A549 (cell line): Measurements from ENCODE around the gene RBM3.
"Not testable (repeated sequence)": the region's sequence is repeated elsewhere in the genome, so short reads cannot be mapped to it uniquely, and the experiment has no call there.

Experiments used
- BHLHE40 ChIP-seq: IDR thresholded peaks from 2 replicates; pipeline ENCODE4 v1.6.1; 2012; ENCODE audit warnings: low read depth, low read length, inconsistent platforms
- CHD2 ChIP-seq: fragments of 150-350 bp; IDR thresholded peaks from 2 replicates; pipeline ENCODE4 v1.6.1; 2014; ENCODE audit warnings: low read length; ENCODE audit not compliant: partially characterized antibody
- E2F6 ChIP-seq: IDR thresholded peaks from 2 replicates; pipeline ENCODE4 v1.6.1; 2012; ENCODE audit warnings: low read depth, borderline replicate concordance
- HDAC2 ChIP-seq: fragments of 200-600 bp; sonication (generic); IDR thresholded peaks from 2 replicates; pipeline ENCODE4 v1.6.1; 2016
- JUN ChIP-seq, 2 experiments: fragments of >200 bp; sonication (Bioruptor Twin); formaldehyde crosslinking; IDR thresholded peaks; 2 replicates in 1 of 2; 3 replicates in 1 of 2; pipeline ENCODE4 v1.6.1; 2016 to 2017
- MAFK ChIP-seq: fragments of 450-650 bp; IDR thresholded peaks from 2 replicates; pipeline ENCODE4 v1.6.1; 2014; ENCODE audit not compliant: partially characterized antibody
- MAZ ChIP-seq: fragments of 150-350 bp; IDR thresholded peaks from 2 replicates; pipeline ENCODE4 v1.6.1; 2014; ENCODE audit warnings: antibody characterized with exemption, low read depth, low read length, borderline replicate concordance
- NPAS2 ChIP-seq: fragments of 250-450 bp; sonication (Bioruptor Pico); IDR thresholded peaks from 2 replicates; pipeline ENCODE4 v1.8.0; 2022; ENCODE audit warnings: mild to moderate bottlenecking, moderate library complexity, borderline replicate concordance
- POLR2A ChIP-seq: IDR thresholded peaks from 2 replicates; pipeline ENCODE4 v1.6.1; 2012; ENCODE audit warnings: mild to moderate bottlenecking, low read length
- RFX5 ChIP-seq: fragments of 450-650 bp; IDR thresholded peaks from 2 replicates; pipeline ENCODE4 v1.7.1; 2014; ENCODE audit warnings: antibody characterized with exemption, mild to moderate bottlenecking, moderate library complexity
- SMC3 ChIP-seq: fragments of >200 bp; sonication (Bioruptor Twin); formaldehyde crosslinking; IDR thresholded peaks from 3 replicates; pipeline ENCODE4 v1.6.1; 2018; ENCODE audit warnings: inconsistent platforms
- SREBF2 ChIP-seq: fragments of 450-650 bp; IDR thresholded peaks from 2 replicates; pipeline ENCODE4 v1.6.1; 2014; ENCODE audit warnings: mild to moderate bottlenecking, moderate library complexity
- TF ChIP-seq, protein P1 (sequence below): fragments of >200 bp; sonication (Bioruptor Twin); formaldehyde crosslinking; IDR thresholded peaks from 3 replicates; pipeline ENCODE4 v1.5.1; 2016
- TF ChIP-seq, protein P2 (sequence below): fragments of 250-450 bp; sonication (Bioruptor Pico); IDR thresholded peaks from 2 replicates; pipeline ENCODE4 v1.5.0; 2021; ENCODE audit warnings: mild to moderate bottlenecking, moderate library complexity, borderline replicate concordance

DNA sequence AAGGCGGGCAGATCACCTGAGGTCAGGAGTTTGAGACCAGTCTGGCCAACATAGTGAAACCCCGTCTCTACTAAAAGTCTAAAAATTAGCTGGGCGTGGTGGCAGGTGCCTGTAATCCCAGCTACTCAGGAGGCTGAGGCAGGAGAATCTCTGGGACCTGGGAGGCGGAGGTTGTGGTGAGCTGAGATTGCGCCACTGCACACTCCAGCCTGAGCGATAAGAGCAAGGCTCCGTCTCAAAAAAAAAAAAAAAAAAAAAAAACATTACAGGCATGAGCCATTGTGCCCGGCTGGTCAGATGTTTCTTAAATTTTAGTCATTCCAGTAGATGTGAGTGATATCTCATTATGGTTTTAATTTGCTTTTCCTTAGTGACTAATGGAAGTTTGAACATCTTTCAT lies 48.4 kb upstream of the RBM3 start:
- TF ChIP-seq E2F6; POLR2A; RFX5; CHD2; JUN (IDR thresholded peaks at IDR 0.05); BHLHE40; MAFK; SMC3; HDAC2; MAZ; NPAS2 (CRISPR knock-in tag); SREBF2: not testable (repeated sequence)
- TF ChIP-seq, protein P1, sequence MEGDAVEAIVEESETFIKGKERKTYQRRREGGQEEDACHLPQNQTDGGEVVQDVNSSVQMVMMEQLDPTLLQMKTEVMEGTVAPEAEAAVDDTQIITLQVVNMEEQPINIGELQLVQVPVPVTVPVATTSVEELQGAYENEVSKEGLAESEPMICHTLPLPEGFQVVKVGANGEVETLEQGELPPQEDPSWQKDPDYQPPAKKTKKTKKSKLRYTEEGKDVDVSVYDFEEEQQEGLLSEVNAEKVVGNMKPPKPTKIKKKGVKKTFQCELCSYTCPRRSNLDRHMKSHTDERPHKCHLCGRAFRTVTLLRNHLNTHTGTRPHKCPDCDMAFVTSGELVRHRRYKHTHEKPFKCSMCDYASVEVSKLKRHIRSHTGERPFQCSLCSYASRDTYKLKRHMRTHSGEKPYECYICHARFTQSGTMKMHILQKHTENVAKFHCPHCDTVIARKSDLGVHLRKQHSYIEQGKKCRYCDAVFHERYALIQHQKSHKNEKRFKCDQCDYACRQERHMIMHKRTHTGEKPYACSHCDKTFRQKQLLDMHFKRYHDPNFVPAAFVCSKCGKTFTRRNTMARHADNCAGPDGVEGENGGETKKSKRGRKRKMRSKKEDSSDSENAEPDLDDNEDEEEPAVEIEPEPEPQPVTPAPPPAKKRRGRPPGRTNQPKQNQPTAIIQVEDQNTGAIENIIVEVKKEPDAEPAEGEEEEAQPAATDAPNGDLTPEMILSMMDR, result not testable (repeated sequence)
- TF ChIP-seq, protein P2, sequence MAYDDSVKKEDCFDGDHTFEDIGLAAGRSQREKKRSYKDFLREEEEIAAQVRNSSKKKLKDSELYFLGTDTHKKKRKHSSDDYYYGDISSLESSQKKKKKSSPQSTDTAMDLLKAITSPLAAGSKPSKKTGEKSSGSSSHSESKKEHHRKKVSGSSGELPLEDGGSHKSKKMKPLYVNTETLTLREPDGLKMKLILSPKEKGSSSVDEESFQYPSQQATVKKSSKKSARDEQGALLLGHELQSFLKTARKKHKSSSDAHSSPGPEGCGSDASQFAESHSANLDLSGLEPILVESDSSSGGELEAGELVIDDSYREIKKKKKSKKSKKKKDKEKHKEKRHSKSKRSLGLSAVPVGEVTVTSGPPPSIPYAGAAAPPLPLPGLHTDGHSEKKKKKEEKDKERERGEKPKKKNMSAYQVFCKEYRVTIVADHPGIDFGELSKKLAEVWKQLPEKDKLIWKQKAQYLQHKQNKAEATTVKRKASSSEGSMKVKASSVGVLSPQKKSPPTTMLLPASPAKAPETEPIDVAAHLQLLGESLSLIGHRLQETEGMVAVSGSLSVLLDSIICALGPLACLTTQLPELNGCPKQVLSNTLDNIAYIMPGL (CRISPR knock-in tag), result not testable (repeated sequence)
